ENCODE data around the gene ME2.

The ME2 gene

GRCh38 chr18:50839996-50840395 is 38.9 kb upstream of the ME2 start:
- H3K4me3 ChIP-seq (replicated peaks in 1 of 2; ENCODE audit: low read depth in 2 of 2, low read length in 2 of 2) = no peak overlapping the region
- no peak for TF ChIP-seq CTCF (IDR thresholded peaks at IDR 0.05; ENCODE audit: low read depth, low read length)
- no peak for DNase-seq (ENCODE audit: low read depth in 2 of 2)

GRCh38 chr18:50842846-50843245 is 36.1 kb upstream of the ME2 start:
- no peak overlapping the region for H3K4me3 ChIP-seq (replicated peaks in 1 of 2; ENCODE audit: low read depth in 2 of 2, low read length in 2 of 2)
- DNase-seq (ENCODE audit: low read depth in 2 of 2) = no peak
- no peak for TF ChIP-seq CTCF (IDR thresholded peaks at IDR 0.05; ENCODE audit: low read depth, low read length)

- no peak for DNase-seq (ENCODE audit: low read depth in 2 of 2)
- no peak for TF ChIP-seq CTCF (IDR thresholded peaks at IDR 0.05; ENCODE audit: low read depth, low read length)
Observed at GRCh38 chr18:50844554-50844953, 34.4 kb upstream of the ME2 start.

GRCh38 chr18:50844960-50845359 is 34.0 kb upstream of the ME2 start:
- DNase-seq (ENCODE audit: low read depth in 2 of 2) = no peak
- TF ChIP-seq CTCF (IDR thresholded peaks at IDR 0.05; ENCODE audit: low read depth, low read length) = no peak
- H3K4me3 ChIP-seq (replicated peaks in 1 of 2; ENCODE audit: low read depth in 2 of 2, low read length in 2 of 2) = no peak overlapping the region

More at GRCh38 chr18:50844554-50844953, 34.4 kb upstream of the ME2 start:
- H3K4me3 ChIP-seq (replicated peaks in 1 of 2; ENCODE audit: low read depth in 2 of 2, low read length in 2 of 2) = no peak overlapping the region

- DNase-seq (ENCODE audit: low read depth in 2 of 2) = peak; percentile 52 to 72
- H3K4me3 ChIP-seq (replicated peaks in 1 of 2; ENCODE audit: low read depth in 2 of 2, low read length in 2 of 2) = no peak overlapping the region
- TF ChIP-seq CTCF (IDR thresholded peaks at IDR 0.05; ENCODE audit: low read depth, low read length) = no peak
Observed at GRCh38 chr18:50847192-50847591, 31.7 kb upstream of the ME2 start.

- H3K4me3 ChIP-seq (replicated peaks in 1 of 2; ENCODE audit: low read depth in 2 of 2, low read length in 2 of 2) = no peak overlapping the region
- TF ChIP-seq CTCF (IDR thresholded peaks at IDR 0.05; ENCODE audit: low read depth, low read length) = no peak
- DNase-seq (ENCODE audit: low read depth in 2 of 2) = no peak
Observed at GRCh38 chr18:50848061-50848551, 30.8 kb upstream of the ME2 start.

GRCh38 chr18:50848991-50849390 is 29.9 kb upstream of the ME2 start:
- no peak for DNase-seq (ENCODE audit: low read depth in 2 of 2)
- no peak for TF ChIP-seq CTCF (IDR thresholded peaks at IDR 0.05; ENCODE audit: low read depth, low read length)
- no peak overlapping the region for H3K4me3 ChIP-seq (replicated peaks in 1 of 2; ENCODE audit: low read depth in 2 of 2, low read length in 2 of 2)
